Measurements from ENCODE around the gene PCYT2. TPM values are rescaled to one million over a fixed set of nuclear protein-coding genes. Genes with fewer than 3 reads are reported as not detected.
A peak's percentile ranks its signal among the peaks of the same experiment; 100 is the strongest.

PCYT2 gene
- total RNA-seq, 4 donors from 2014 or later, result 18.6 to 38.5 (median 34.6) TPM

- intact Hi-C loops (cut with DNase I), result no loop called here
- H3K27ac ChIP-seq, result peak overlapping the region; percentile 95 to 100 (median 98)
- 1% methylated on average over 15 of the region's 86 CpGs; no CpG with 5 or more reads in 1 of the 2 donors for WGBS, 2 donors
- DNase-seq, result no peak
- H3K36me3 ChIP-seq, result peaks cover 11 to 27% (median 22%) of the 10 kb centered on the region in 3 donors
- peak in 4 of 6 experiments; percentile 5 to 64 (median 21) for TF ChIP-seq CTCF (IDR thresholded peaks at IDR 0.05)
- TF ChIP-seq POLR2A (IDR thresholded peaks at IDR 0.05), result peak in 3 of 4 donors; percentile 87 to 98 (median 93)
- H3K9me3 ChIP-seq, result no peaks in the 10 kb centered on the region
- peaks cover 30 to 67% (median 42%) of the 10 kb centered on the region in 3 donors for H3K4me1 ChIP-seq
- peak overlapping the region; percentile 71 to 89 (median 78) for H3K4me3 ChIP-seq
- no peaks in the 10 kb centered on the region for H3K27me3 ChIP-seq
These were observed 39.6 kb downstream of the PCYT2 start for GRCh38 chr17:81871387-81872230.

DNA sequence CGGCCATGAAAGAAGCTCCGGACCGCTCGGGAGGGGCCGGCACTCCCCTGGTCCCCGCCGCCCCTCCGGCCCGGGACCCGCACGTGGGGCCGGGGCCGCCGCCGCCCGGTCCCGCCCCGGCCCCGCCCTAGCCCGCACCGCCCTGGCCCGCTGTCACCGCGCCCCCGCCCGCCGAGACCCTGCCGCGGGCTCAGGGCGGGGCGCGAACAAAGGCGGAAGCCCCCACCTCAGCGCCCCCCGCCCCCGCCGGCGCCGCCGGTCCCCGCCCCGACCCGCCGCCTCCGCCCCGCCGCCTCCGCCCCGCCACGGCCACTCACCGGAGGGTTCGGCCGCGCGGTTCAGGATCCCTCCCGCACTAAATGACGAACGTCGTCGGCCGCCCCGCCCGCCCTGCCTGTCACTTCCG is 40.2 kb downstream of the PCYT2 start, which contains the start of gene ARHGDIA:
TSS of gene ARHGDIA (minus strand) at position 357 of the 406 bp plus-strand sequence. CDS start 1,407 bp downstream, outside the sequence.
- peak; percentile 82 for DNase-seq
- Histone ChIP-seq H3K4me3 (peak within 1 kb of the TSS; percentile 71 to 89 (median 78)), H3K36me3 (peaks cover 11 to 33% (median 22%) of the 10 kb centered on the region in 3 donors), H3K27ac (peak within 1 kb of the TSS; percentile 95 to 100 (median 98)), H3K27me3 (no peaks in the 10 kb centered on the region), H3K9me3 (no peaks in the 10 kb centered on the region), H3K4me1 (peaks cover 30 to 74% (median 46%) of the 10 kb centered on the region in 3 donors)
- TF ChIP-seq POLR2A (IDR thresholded peaks at IDR 0.05) (no peak), CTCF (IDR thresholded peaks at IDR 0.05) (no peak)
- no CpG with 5 or more reads among the region's 64 CpGs for WGBS, 2 donors
- intact Hi-C loops (cut with DNase I), result no loop called here

DNA sequence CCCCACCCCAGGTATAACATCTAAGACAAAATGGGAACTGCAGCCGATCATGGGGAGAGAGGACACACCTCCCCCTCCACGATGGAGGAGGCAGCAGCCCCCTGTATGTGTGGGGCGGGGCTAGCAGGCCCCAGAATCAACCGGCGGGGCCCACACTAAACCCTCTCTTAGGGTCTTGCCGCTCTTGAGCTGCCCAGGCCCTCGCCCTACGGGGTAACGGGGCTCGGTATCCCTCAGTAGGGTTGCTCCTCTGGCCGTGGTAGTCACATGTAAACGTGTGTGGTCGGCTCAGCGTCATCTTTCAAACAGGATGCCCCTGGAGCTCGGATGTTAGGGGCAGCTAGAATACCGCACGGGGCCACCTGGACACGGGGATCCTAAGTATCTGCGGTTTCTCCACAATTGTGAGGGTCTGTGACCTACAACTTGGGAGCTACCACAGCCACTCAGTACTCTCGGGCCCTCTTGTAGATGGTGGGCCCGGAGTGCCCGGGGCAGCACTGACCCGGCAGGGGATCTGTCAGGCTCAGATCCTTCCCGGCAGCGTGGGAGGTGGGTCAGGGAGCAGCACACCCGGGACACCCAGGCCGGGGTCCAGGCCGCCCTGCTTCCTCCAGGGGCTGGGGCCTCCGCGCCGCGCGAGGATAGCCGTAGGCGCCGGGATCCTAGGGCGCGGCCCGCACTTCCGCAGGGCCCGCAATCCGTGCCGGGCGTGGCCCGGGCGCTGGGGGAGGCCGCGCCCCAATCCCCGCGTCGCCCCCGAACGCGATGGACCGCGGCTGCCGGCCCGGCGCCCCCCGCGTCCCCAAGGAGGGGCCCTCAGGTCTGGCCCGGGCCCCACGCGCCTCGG is 40.8 kb downstream of the PCYT2 start:
- DNase-seq, result no peak
- no peak for TF ChIP-seq POLR2A (IDR thresholded peaks at IDR 0.05)
- no peak for TF ChIP-seq CTCF (IDR thresholded peaks at IDR 0.05)
- WGBS, 2 donors, result 1 to 3% methylated on average over 8 to 12 of the region's 65 CpGs
- Histone ChIP-seq H3K27me3 (no peaks in the 10 kb centered on the region), H3K4me1 (peaks cover 30 to 80% (median 48%) of the 10 kb centered on the region in 3 donors), H3K27ac (peak overlapping the region; percentile 95 to 100 (median 98)), H3K36me3 (peaks cover 11 to 39% (median 22%) of the 10 kb centered on the region in 3 donors), H3K9me3 (no peaks in the 10 kb centered on the region), H3K4me3 (peak overlapping the region; percentile 71 to 89 (median 78))
- intact Hi-C loops (cut with DNase I), result no loop called here

DNA sequence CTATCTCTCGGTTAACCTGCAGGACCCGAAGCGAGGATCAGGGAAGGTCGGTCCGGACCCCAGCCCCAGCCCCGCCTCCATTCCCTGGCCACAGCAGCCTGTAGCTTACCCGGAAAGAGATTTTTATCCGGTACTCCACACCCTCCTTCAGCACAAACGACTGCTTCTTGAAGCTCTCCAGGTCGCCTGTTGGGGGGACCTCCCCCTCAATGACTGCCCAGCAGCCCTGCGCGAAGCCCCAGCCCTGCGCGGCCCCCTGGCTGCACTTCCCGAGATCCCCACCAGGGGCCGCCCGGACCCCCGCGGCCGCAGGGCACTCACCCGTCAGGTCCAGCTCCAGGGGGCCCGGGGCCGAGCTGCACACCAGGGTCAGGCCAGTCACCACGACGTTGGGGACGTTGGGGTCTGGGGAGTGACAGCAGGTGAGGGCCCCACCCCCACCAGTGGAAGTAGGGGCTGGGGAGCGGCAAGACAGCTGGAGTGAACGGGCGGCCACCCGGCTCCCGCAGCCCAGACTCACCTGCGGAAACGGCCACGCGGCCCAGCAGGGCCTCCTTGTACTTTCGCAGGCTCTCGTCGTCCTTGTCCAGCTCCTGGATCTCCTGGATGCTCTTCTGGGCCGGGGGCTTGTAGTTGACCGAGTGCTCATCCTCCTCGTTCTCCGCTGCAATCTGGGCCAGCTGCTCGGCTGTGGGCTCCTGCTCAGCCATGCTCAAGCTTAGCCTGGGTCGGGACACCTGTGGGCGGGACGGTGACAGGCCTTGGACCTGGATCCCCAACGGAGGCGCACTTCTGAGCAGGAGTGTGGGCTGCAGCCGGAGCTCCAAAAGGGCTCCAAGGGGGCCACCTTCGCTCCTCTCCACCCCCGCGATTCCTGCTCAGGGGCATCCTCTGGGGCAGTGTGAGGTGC is 41.7 kb downstream of the PCYT2 start:
- TF ChIP-seq CTCF (IDR thresholded peaks at IDR 0.05) (peak; percentile 76 to 90 (median 85)), POLR2A (IDR thresholded peaks at IDR 0.05) (no peak)
- H3K36me3 ChIP-seq, result peaks cover 11 to 40% (median 22%) of the 10 kb centered on the region in 3 donors
- no peaks in the 10 kb centered on the region for H3K27me3 ChIP-seq
- 33 to 35% methylated on average over 10 to 20 of the region's 52 CpGs for WGBS, 2 donors
- no peaks in the 10 kb centered on the region for H3K9me3 ChIP-seq
- H3K4me1 ChIP-seq, result peaks cover 30 to 86% (median 48%) of the 10 kb centered on the region in 3 donors
- intact Hi-C loops (cut with DNase I), result no loop called here
- H3K27ac ChIP-seq, result peak overlapping the region; percentile 95 to 100 (median 98)
- DNase-seq, result no peak
- peak overlapping the region; percentile 71 to 89 (median 78) for H3K4me3 ChIP-seq
